ENCODE results near the gene RNF215. TPM values are rescaled to one million over a fixed set of nuclear protein-coding genes. Genes with fewer than 3 reads are reported as not detected.

The RNF215 gene
- total and polyA plus RNA-seq, 2 of the 13 experiments (the other 11 are each of a cell fraction or from before 2014, with no cell fraction given), result 5.3 to 6.1 TPM

GRCh38 chr22:30421695-30422480 lies 34.7 kb upstream of the RNF215 start (continued):
- TF ChIP-seq ZNF234 (CRISPR knock-in tag; conservative IDR thresholded peaks at IDR 0.05) (no peak), ZFYVE20 (CRISPR knock-in tag; IDR thresholded peaks at IDR 0.05; ENCODE audit: borderline replicate concordance, low read depth) (no peak), ZNF160 (CRISPR knock-in tag; IDR thresholded peaks at IDR 0.05) (no peak), HMG20B (CRISPR knock-in tag; conservative IDR thresholded peaks at IDR 0.05) (no peak), ZNF501 (CRISPR knock-in tag; IDR thresholded peaks at IDR 0.05) (no peak), FOXK2 (IDR thresholded peaks at IDR 0.05) (no peak), ZNF230 (CRISPR knock-in tag; IDR thresholded peaks at IDR 0.05) (peak; percentile 45; the same call in 1 of the 2 replicates), YEATS2 (CRISPR knock-in tag; IDR thresholded peaks at IDR 0.05; ENCODE audit: borderline replicate concordance) (no peak), HDAC2 (CRISPR knock-in tag; IDR thresholded peaks at IDR 0.05) (peak; percentile 48; the same call in 1 of the 2 replicates), ZFY (CRISPR knock-in tag; IDR thresholded peaks at IDR 0.05) (no peak), ZFP41 (CRISPR knock-in tag; IDR thresholded peaks at IDR 0.05; ENCODE audit: borderline replicate concordance) (no peak), TBX2 (CRISPR knock-in tag; IDR thresholded peaks at IDR 0.05; ENCODE audit: borderline replicate concordance) (0 out of 2 replicates have a peak, but pooled peaks have one; percentile 44), SMARCC2 (IDR thresholded peaks at IDR 0.05) (no peak), FOXP1 (IDR thresholded peaks at IDR 0.05) (no peak), FOXP1 (CRISPR knock-in tag; IDR thresholded peaks at IDR 0.05) (peak; percentile 22; the same call in 1 of the 2 replicates), ZNF460 (CRISPR knock-in tag; IDR thresholded peaks at IDR 0.05; ENCODE audit: borderline replicate concordance) (no peak), THAP11 (CRISPR knock-in tag; IDR thresholded peaks at IDR 0.05) (no peak), MXI1 (IDR thresholded peaks at IDR 0.05; ENCODE audit: borderline replicate concordance, low read depth, low read length) (no peak; the same call in 2 of the 3 replicates), SALL1 (CRISPR knock-in tag; IDR thresholded peaks at IDR 0.05) (no peak), SNAPC2 (CRISPR knock-in tag; IDR thresholded peaks at IDR 0.05) (no peak), REST (IDR thresholded peaks at IDR 0.05; ENCODE audit: borderline replicate concordance in 1 of 2, low read depth in 1 of 2, low read length in 2 of 2) (no peak), ZNF724P (CRISPR knock-in tag; IDR thresholded peaks at IDR 0.05; ENCODE audit: borderline replicate concordance) (no peak), ZNF777 (CRISPR knock-in tag; IDR thresholded peaks at IDR 0.05) (no peak), ZNF773 (CRISPR knock-in tag; IDR thresholded peaks at IDR 0.05; ENCODE audit: borderline replicate concordance) (no peak), GFI1 (CRISPR knock-in tag; IDR thresholded peaks at IDR 0.05; ENCODE audit: borderline replicate concordance) (no peak), FOXO1 (CRISPR knock-in tag; IDR thresholded peaks at IDR 0.05) (no peak), MXD1 (CRISPR knock-in tag; IDR thresholded peaks at IDR 0.05) (no peak), MIXL1 (CRISPR knock-in tag; IDR thresholded peaks at IDR 0.05) (0 out of 2 replicates have a peak, but pooled peaks have one; percentile 22), HNF4A (CRISPR knock-in tag; IDR thresholded peaks at IDR 0.05) (peak; percentile 80), GABPB1 (CRISPR knock-in tag; IDR thresholded peaks at IDR 0.05) (no peak)
